H1 (cell line): ENCODE data around the gene ERC1. TPM values are rescaled to one million over a fixed set of nuclear protein-coding genes. Genes with fewer than 3 reads are reported as not detected.

Experiments
- CTCF ChIA-PET: fragments of 300-600 bp; sonication (Branson Sonifier 250); formaldehyde crosslinking; loops from one replicate; lab custom pipeline; 2021; ENCODE audit not compliant: partially characterized antibody; lab: Charles Lee
- POLR2A ChIA-PET: fragments of 300-600 bp; sonication (Branson Sonifier 250); formaldehyde crosslinking; loops from one replicate; lab custom pipeline; 2021; ENCODE audit warnings: inconsistent platforms; ENCODE audit not compliant: partially characterized antibody; lab: Charles Lee
- DNase-seq, 2 experiments: peaks; one replicate each; pipeline versions ENCODE4 v3.0.0 to v3.0.0-alpha.2; 2010 to 2022; ENCODE audit warnings: low spot score in 2 of 2, low read depth in 1 of 2, mixed read lengths in 1 of 2
- FAIRE-seq: peaks from 2 replicates; lab custom pipeline; 2011; peaks lifted over from hg19 to GRCh38; lab: Jason Lieb, UNC
- H2AFZ ChIP-seq: 2 replicates; pipeline ENCODE4 v1.8.1; 2012; ENCODE audit warnings: low read length, inconsistent platforms
- H2AK5ac ChIP-seq: 2 replicates; pipeline ENCODE4 v1.6.1; 2013; ENCODE audit warnings: low read depth, low read length
- H2BK120ac ChIP-seq: replicated peaks from 2 replicates; pipeline ENCODE3; 2013; ENCODE audit warnings: low read depth, low read length, inconsistent platforms
- H2BK12ac ChIP-seq: 2 replicates; pipeline ENCODE4 v1.6.1; 2013; ENCODE audit warnings: low read depth, low read length
- H2BK15ac ChIP-seq: 2 replicates; pipeline ENCODE4 v1.6.1; 2013; ENCODE audit warnings: low read length
- H2BK20ac ChIP-seq: 2 replicates; pipeline ENCODE4 v1.6.1; 2013; ENCODE audit warnings: low read length
- H2BK5ac ChIP-seq: 2 replicates; pipeline ENCODE4 v1.6.1; 2013; ENCODE audit warnings: low read depth, low read length
- H3K14ac ChIP-seq: 2 replicates; pipeline ENCODE4 v1.6.1; 2013; ENCODE audit warnings: inconsistent platforms; ENCODE audit not compliant: insufficient read length
- H3K18ac ChIP-seq: 2 replicates; pipeline ENCODE4 v1.6.1; 2013; ENCODE audit warnings: low read length; ENCODE audit errors: extremely low read depth
- H3K23ac ChIP-seq: 2 replicates; pipeline ENCODE4 v1.6.1; 2013; ENCODE audit warnings: inconsistent platforms; ENCODE audit not compliant: insufficient read length
- H3K23me2 ChIP-seq: 2 replicates; pipeline ENCODE4 v1.6.1; 2013; ENCODE audit warnings: low read depth, low read length
- H3K27ac ChIP-seq: 2 replicates; pipeline ENCODE4 v1.6.1; 2011; ENCODE audit warnings: low read depth, low read length, inconsistent platforms
- H3K27me3 ChIP-seq, 4 experiments: replicated peaks in 1 of 4; 1 replicate in 1 of 4; 2 replicates in 3 of 4; pipeline versions ENCODE4 v1.6.1 to v1.8.1; 2011 to 2013; ENCODE audit warnings: low read length in 3 of 4, mild to moderate bottlenecking in 3 of 4, inconsistent platforms in 2 of 4, mixed read lengths in 2 of 4, moderate library complexity in 1 of 4; ENCODE audit not compliant: control insufficient read depth in 3 of 4, insufficient read depth in 3 of 4; ENCODE audit errors: extremely low read depth in 1 of 4
- H3K36me3 ChIP-seq, 4 experiments: 2 replicates each; pipeline versions ENCODE4 v1.6.1 to v1.8.1; 2011 to 2013; ENCODE audit warnings: mild to moderate bottlenecking in 4 of 4, low read length in 3 of 4, moderate library complexity in 2 of 4, control low read depth in 1 of 4, inconsistent platforms in 1 of 4; ENCODE audit not compliant: insufficient read depth in 4 of 4, control insufficient read depth in 2 of 4
- H3K4ac ChIP-seq: replicated peaks from 2 replicates; pipeline ENCODE3; 2013; ENCODE audit warnings: low read length, low read depth, mixed read lengths, inconsistent platforms; ENCODE audit not compliant: insufficient read length
- H3K4me1 ChIP-seq, 4 experiments: replicated peaks in 1 of 4; 1 replicate in 1 of 4; 2 replicates in 3 of 4; pipeline versions ENCODE4 v1.6.1 to v1.8.1; 2011 to 2013; ENCODE audit warnings: low read length in 3 of 4, inconsistent platforms in 2 of 4, mixed read lengths in 1 of 4; ENCODE audit not compliant: insufficient read depth in 4 of 4, control insufficient read depth in 3 of 4
- H3K4me2 ChIP-seq, 2 experiments: 2 replicates each; pipeline versions ENCODE4 v1.6.1 to v1.8.1; 2011 to 2013; ENCODE audit warnings: low read depth in 2 of 2, low read length in 2 of 2, control low read depth in 1 of 2, inconsistent platforms in 1 of 2, mild to moderate bottlenecking in 1 of 2; ENCODE audit not compliant: insufficient read depth in 1 of 2
- H3K4me3 ChIP-seq, 4 experiments: fragments of 200-600, 300-600 bp in 1 of 4; sonication (generic), shearing (Covaris generic), sonication (Bioruptor Twin) in 1 of 4; 2 replicates each; pipeline versions ENCODE4 v1.5.1 to v1.8.1; 2011 to 2016; ENCODE audit warnings: low read length in 4 of 4, low read depth in 3 of 4, control low read depth in 2 of 4, inconsistent platforms in 2 of 4, mild to moderate bottlenecking in 2 of 4, mixed read lengths in 1 of 4, moderate library complexity in 1 of 4; ENCODE audit not compliant: insufficient read depth in 2 of 4; ENCODE audit errors: extremely low read depth in 1 of 4
- H3K56ac ChIP-seq: replicated peaks from 2 replicates; pipeline ENCODE3; 2013; ENCODE audit warnings: low read depth, mild to moderate bottlenecking, mixed read lengths, low read length, inconsistent platforms; ENCODE audit not compliant: insufficient read length
- H3K79me1 ChIP-seq: 2 replicates; pipeline ENCODE4 v1.6.1; 2013; ENCODE audit warnings: low read depth, low read length, control low read depth
- H3K79me2 ChIP-seq, 2 experiments: 2 replicates each; pipeline versions ENCODE4 v1.6.1 to v1.8.1; 2012 to 2013; ENCODE audit warnings: low read length in 2 of 2, mild to moderate bottlenecking in 2 of 2, inconsistent platforms in 1 of 2; ENCODE audit not compliant: insufficient read depth in 2 of 2, control insufficient read depth in 1 of 2
- H3K9ac ChIP-seq, 4 experiments: replicated peaks in 1 of 4; 1 replicate in 1 of 4; 2 replicates in 3 of 4; pipeline versions ENCODE4 v1.6.1 to v1.8.1; 2011 to 2013; ENCODE audit warnings: low read depth in 3 of 4, low read length in 3 of 4, control low read depth in 2 of 4, mild to moderate bottlenecking in 2 of 4, moderate library complexity in 2 of 4, inconsistent platforms in 1 of 4; ENCODE audit errors: extremely low read depth in 1 of 4
- H3K9me3 ChIP-seq, 2 experiments: 2 replicates each; pipeline versions ENCODE4 v1.6.1 to v1.8.1; 2012 to 2013; ENCODE audit warnings: mild to moderate bottlenecking in 2 of 2, moderate library complexity in 2 of 2, control low read depth in 1 of 2, inconsistent platforms in 1 of 2, low read depth in 1 of 2, low read length in 1 of 2, mixed read lengths in 1 of 2; ENCODE audit not compliant: insufficient read depth in 2 of 2
- H4K20me1 ChIP-seq, 2 experiments: replicated peaks in 1 of 2; 2 replicates each; pipeline versions ENCODE3 to v1.8.1; 2011 to 2013; ENCODE audit warnings: inconsistent platforms in 2 of 2, low read length in 2 of 2, mild to moderate bottlenecking in 1 of 2; ENCODE audit not compliant: insufficient read depth in 2 of 2, control insufficient read depth in 1 of 2
- H4K5ac ChIP-seq: 2 replicates; pipeline ENCODE4 v1.6.1; 2013; ENCODE audit warnings: low read length, low read depth, mixed read lengths, inconsistent platforms; ENCODE audit not compliant: insufficient read length
- H4K8ac ChIP-seq: 2 replicates; pipeline ENCODE4 v1.8.0; 2013; ENCODE audit warnings: mild to moderate bottlenecking, moderate library complexity, low read length, inconsistent platforms; ENCODE audit not compliant: insufficient read depth; ENCODE audit errors: extremely low read depth
- H4K91ac ChIP-seq: replicated peaks from 2 replicates; pipeline ENCODE3; 2013; ENCODE audit warnings: low read length, mixed read lengths, inconsistent platforms; ENCODE audit not compliant: insufficient read length
- EP300 ChIP-seq, 2 experiments: IDR thresholded peaks; 1 replicate in 1 of 2; 2 replicates in 1 of 2; pipeline ENCODE4 v1.6.1; 2011 to 2012; ENCODE audit warnings: low read depth in 2 of 2, low read length in 2 of 2, mild to moderate bottlenecking in 2 of 2, borderline replicate concordance in 1 of 2, inconsistent platforms in 1 of 2, moderate library complexity in 1 of 2
- MAFK ChIP-seq: IDR thresholded peaks from 2 replicates; pipeline ENCODE4 v1.6.1; 2012; ENCODE audit warnings: low read depth, mild to moderate bottlenecking, improper control_type of control experiment, low read length
- POU5F1 ChIP-seq: IDR thresholded peaks from 2 replicates; pipeline ENCODE4 v1.6.1; 2011; ENCODE audit warnings: low read depth, mild to moderate bottlenecking, low read length, moderate library complexity
- TAF7 ChIP-seq: optimal IDR thresholded peaks from 2 replicates; pipeline ENCODE3; 2011; ENCODE audit warnings: low read depth, mild to moderate bottlenecking, inconsistent platforms, low read length, moderate library complexity, borderline replicate concordance
- WGBS, 2 experiments: shearing (Covaris generic) in 1 of 2; methylation state at CpG; one replicate each; pipeline versions ENCODE4 v1.1.6 to v1.1.7; 2013 to 2015; ENCODE audit warnings: low lambda C conversion rate in 2 of 2, mixed read lengths in 2 of 2, inconsistent platforms in 1 of 2, low coverage in 1 of 2, missing lambda C conversion rate in 1 of 2; ENCODE audit not compliant: insufficient replicate concordance in 2 of 2, insufficient coverage in 1 of 2, insufficient read length in 1 of 2; ENCODE audit errors: extremely low coverage in 1 of 2, missing lambda C conversion rate in 1 of 2; 5-methylcytosine and 5-hydroxymethylcytosine counted together
- polyA plus RNA-seq, 7 experiments: library from polyadenylated mRNA; depleted of rRNA in 3 of 7; stranded (reverse) in 5 of 7; unstranded in 2 of 7; fragments of >200 nt in 5 of 7; fragments of 200-250 nt in 2 of 7; gene quantifications; 1 replicate in 5 of 7; 2 replicates in 1 of 7; 4 replicates in 1 of 7; pipeline versions ENCODE4 v1.2.1 to v1.2.3, GENCODE V29; 2011 to 2013; ENCODE audit warnings: missing spikeins in 2 of 7, mixed read lengths in 2 of 7
- total RNA-seq: library from RNA; stranded (reverse); fragmentation: NEBNext Ultra II Directional; extraction: Animal tissue kit (Norgen Biotek cat#: 25700); gene quantifications from 2 replicates; pipeline ENCODE4 v1.2.1, GENCODE V29; 2021

Gene ERC1
- total and polyA plus RNA-seq, 2 of the 8 experiments (the other 6 are each of a cell fraction or from before 2014, with no cell fraction given): 7.8 to 45.7 TPM

- Histone ChIP-seq H4K91ac (no peak overlapping the region), H3K27me3 (no peaks in the 10 kb centered on the region), H2BK20ac (no peak overlapping the region), H3K4me1 (no peaks in the 10 kb centered on the region), H3K36me3 (peaks cover 0 to 2% (median 0%) of the 10 kb centered on the region in 4 experiments; a peak in 1 of 8 replicates), H4K20me1 (peaks cover 0 to 1% of the 10 kb centered on the region in 2 experiments), H3K56ac (no peak overlapping the region), H3K79me1 (no peaks in the 10 kb centered on the region; the same call in 1 of the 2 replicates), H3K23ac (no peak overlapping the region), H2AFZ (no peak overlapping the region), H2BK15ac (no peak overlapping the region), H3K9me3 (no peaks in the 10 kb centered on the region), H3K4me2 (no peak overlapping the region), H3K27ac (no peak overlapping the region), H3K79me2 (peaks cover 0 to 8% of the 10 kb centered on the region in 2 experiments; a peak in 1 of 4 replicates), H3K9ac (no peak overlapping the region), H4K5ac (no peak overlapping the region), H2AK5ac (no peak overlapping the region), H3K23me2 (no peaks in the 10 kb centered on the region), H3K18ac (no peak overlapping the region), H4K8ac (no peak overlapping the region), H3K14ac (no peak overlapping the region), H2BK5ac (no peak overlapping the region), H2BK12ac (no peak overlapping the region), H3K4ac (no peak overlapping the region), H2BK120ac (no peak overlapping the region), H3K4me3 (no peak overlapping the region)
- ChIA-PET POLR2A (interaction anchor here (1.0 kb wide), 1 partner anchor 70 kb away, joined by 3 read pairs; the partner anchor contains the start of gene RAD52), CTCF (interaction anchor here (0.7 to 1.0 kb wide), 2 partner anchors 74 to 260 kb away, joined by 3 to 5 read pairs; no protein-coding TSS in a partner anchor)
- DNase-seq: no peak
- FAIRE-seq: no peak
- 93% methylated on average over 5 of the region's 5 CpGs; no CpG with 5 or more reads in 1 of the 2 experiments for WGBS, 2 experiments
- TF ChIP-seq EP300 (IDR thresholded peaks at IDR 0.05; ENCODE audit: borderline replicate concordance in 1 of 2, low read depth in 2 of 2, low read length in 2 of 2): no peak
- no peak for TF ChIP-seq MAFK
- no peak for TF ChIP-seq TAF7
- TF ChIP-seq POU5F1: no peak
Observed at GRCh38 chr12:1019283-1019682, 28.3 kb downstream of the ERC1 start.
